ENCODE data around the gene PAX3. TPM values are rescaled to one million over a fixed set of nuclear protein-coding genes. Genes with fewer than 3 reads are reported as not detected.

PAX3 gene
- total and polyA plus RNA-seq, 9 of the 15 experiments (the other 6 are each of a cell fraction or from before 2014, with no cell fraction given), result not detected

GRCh38 chr2:222320436-222321395, 21.9 kb upstream of the PAX3 start:
- Histone ChIP-seq H2AFZ (ENCODE audit: low read depth, low read length) (no peak overlapping the region), H3K27me3 (ENCODE audit: control insufficient read depth in 2 of 2, insufficient read depth in 2 of 2, low read length in 2 of 2) (no peaks in the 10 kb centered on the region)

More at GRCh38 chr2:222320436-222321395, 21.9 kb upstream of the PAX3 start:
- TF ChIP-seq ZNF780A (CRISPR knock-in tag; IDR thresholded peaks at IDR 0.05) (no peak), ZNF57 (CRISPR knock-in tag; IDR thresholded peaks at IDR 0.05) (no peak), TBP (optimal IDR thresholded peaks at IDR 0.05; ENCODE audit: low read depth, low read length) (no peak), RREB1 (CRISPR knock-in tag; IDR thresholded peaks at IDR 0.05) (no peak), CXXC5 (CRISPR knock-in tag; IDR thresholded peaks at IDR 0.05) (no peak), KLF13 (tag; IDR thresholded peaks at IDR 0.05; ENCODE audit: borderline replicate concordance, low read depth) (no peak), TCFL5 (CRISPR knock-in tag; conservative IDR thresholded peaks at IDR 0.05) (no peak)
- no peaks in the 10 kb centered on the region for H4K20me1 ChIP-seq (replicated peaks; ENCODE audit: control insufficient read depth, insufficient read depth, low read length)
- no peak for ATAC-seq
- no peak for FAIRE-seq
- WGBS (ENCODE audit: insufficient coverage, low coverage, missing lambda C conversion rate), result 3% methylated on average over 17 of the region's 38 CpGs
- ChIA-PET CTCF (ENCODE audit: low intra/inter-chr PET ratio) (no interaction called here), POLR2A (no interaction called here)
- H3K9me3 ChIP-seq (replicated peaks; ENCODE audit: control insufficient read depth, insufficient read depth, low read depth, low read length), result no peaks in the 10 kb centered on the region
- H3K36me3 ChIP-seq (ENCODE audit: control insufficient read depth, insufficient read depth, low read length), result no peaks in the 10 kb centered on the region
- H3K9me1 ChIP-seq (ENCODE audit: control insufficient read depth, insufficient read depth, low read length), result no peaks in the 10 kb centered on the region
- in situ Hi-C loops (cut with MboI), result loop anchor here (25.0 kb wide), 1 partner anchor 242 kb away; no protein-coding TSS in a partner anchor
- H3K4me1 ChIP-seq (replicated peaks in 1 of 2; ENCODE audit: control insufficient read depth in 2 of 2, insufficient read depth in 2 of 2, low read length in 2 of 2), result peaks cover 0 to 4% of the 10 kb centered on the region in 2 experiments; a peak in 2 of 5 replicates
- no peaks in the 10 kb centered on the region for H3K79me2 ChIP-seq (ENCODE audit: control insufficient read depth, insufficient read depth, low read length)
- no peak overlapping the region for H3K4me3 ChIP-seq
- BruUV-seq (replicated peaks), result no TSS peak
- H3K27ac ChIP-seq (ENCODE audit: extremely low read depth, low read depth, low read length), result no peak overlapping the region
- H3K4me2 ChIP-seq (ENCODE audit: insufficient read depth, low read length), result no peak overlapping the region
- no peak for DNase-seq (ENCODE audit: extremely low read depth in 1 of 4, low spot score in 3 of 4)
- intact Hi-C loops (cut with micrococcal nuclease), result no loop called here
- no peak overlapping the region for H3K9ac ChIP-seq (ENCODE audit: insufficient read depth in 1 of 2, low read depth in 2 of 2, low read length in 2 of 2)
